GM13976 (cell line): ENCODE measurements around the gene GSTA4.

Experiments
- DNase-seq: peaks from one replicate; pipeline ENCODE4 v3.0.0; 2012; ENCODE audit warnings: low spot score
- CTCF ChIP-seq: IDR thresholded peaks from 2 replicates; pipeline ENCODE4 v1.5.1; 2012; ENCODE audit warnings: borderline replicate concordance, mild to moderate bottlenecking; ENCODE audit not compliant: insufficient read depth; ENCODE audit errors: extremely low read depth, missing control alignments, control extremely low read depth
- in situ Hi-C: fragments of 300-500 bp; cut with MboI; formaldehyde crosslinking; loops from one replicate; pipeline ENCODE4 v1.12.0; 2022; ENCODE audit warnings: low sequenced_read_pairs, mixed read lengths, inconsistent platforms; ENCODE audit not compliant: unreplicated experiment

Gene GSTA4

GRCh38 chr6:53038596-53038995, 43.5 kb upstream of the GSTA4 start:
- DNase-seq: no peak
- no peak for TF ChIP-seq CTCF
- in situ Hi-C loops: no loop called here

- TF ChIP-seq CTCF: no peak
These were observed 43.1 kb upstream of the GSTA4 start for GRCh38 chr6:53038141-53038540.

GRCh38 chr6:53035549-53036213, 40.6 kb upstream of the GSTA4 start:
- in situ Hi-C loops: no loop called here
- no peak for TF ChIP-seq CTCF
- no peak for DNase-seq

More at GRCh38 chr6:53038141-53038540, 43.1 kb upstream of the GSTA4 start:
- no peak for DNase-seq
- in situ Hi-C loops: no loop called here

GRCh38 chr6:53033764-53034163, 38.7 kb upstream of the GSTA4 start:
- in situ Hi-C loops: no loop called here
- no peak for DNase-seq
- TF ChIP-seq CTCF: no peak

GRCh38 chr6:53032849-53033248, 37.8 kb upstream of the GSTA4 start:
- TF ChIP-seq CTCF: no peak
- DNase-seq: no peak
- in situ Hi-C loops: no loop called here

GRCh38 chr6:53031281-53031680, 36.2 kb upstream of the GSTA4 start:
- no peak for TF ChIP-seq CTCF
- DNase-seq: no peak
- in situ Hi-C loops: no loop called here
